Globus pallidus (tissue), 1 donor: ENCODE results near the gene OLFML2A.

Source experiments
- DNase-seq: peaks from one replicate; pipeline ENCODE4 v3.0.0-alpha.2; 2015; ENCODE audit warnings: low spot score

Gene OLFML2A

GRCh38 chr9:124778575-124779367, 1.8 kb downstream of the OLFML2A start:
- DNase-seq, result no peak

DNA sequence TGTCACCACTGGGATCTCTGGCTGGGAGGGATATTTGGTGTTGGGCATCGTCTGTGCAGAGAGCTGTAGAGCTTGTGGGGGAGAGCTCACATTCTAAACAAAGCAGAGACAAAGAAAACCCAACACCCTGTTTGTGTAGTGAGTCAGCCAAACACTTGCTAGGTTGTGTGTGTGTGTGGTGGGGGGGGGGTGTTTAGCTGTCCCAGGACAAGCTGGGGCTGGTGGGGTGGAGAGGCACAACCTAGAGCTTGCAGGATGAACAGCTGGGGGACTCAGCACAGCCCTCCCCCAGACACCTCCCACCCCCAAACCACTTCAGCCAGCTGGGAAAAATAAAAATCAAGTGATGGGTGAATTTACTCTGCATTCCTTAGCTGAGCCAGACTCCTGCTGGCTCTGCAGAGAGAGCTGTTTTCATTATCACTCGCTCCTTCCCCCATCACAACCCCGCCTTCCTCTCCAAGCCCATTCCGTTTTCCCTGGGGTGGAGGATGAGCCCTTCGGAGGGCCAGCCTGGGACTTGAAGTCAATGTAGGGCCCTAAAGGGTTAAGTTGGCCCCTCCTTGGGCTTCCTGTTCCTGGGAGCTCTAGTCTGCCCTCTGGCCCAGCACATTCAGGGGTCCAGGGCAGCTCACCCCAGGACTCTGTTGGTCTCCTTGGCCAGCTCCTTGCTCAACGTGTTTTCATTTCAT, 2.6 kb downstream of the OLFML2A start:
- DNase-seq, result no peak

- DNase-seq, result no peak
Observed at GRCh38 chr9:124780060-124780756, 3.3 kb downstream of the OLFML2A start.

GRCh38 chr9:124780757-124781151, 3.8 kb downstream of the OLFML2A start:
- DNase-seq, result no peak

DNA sequence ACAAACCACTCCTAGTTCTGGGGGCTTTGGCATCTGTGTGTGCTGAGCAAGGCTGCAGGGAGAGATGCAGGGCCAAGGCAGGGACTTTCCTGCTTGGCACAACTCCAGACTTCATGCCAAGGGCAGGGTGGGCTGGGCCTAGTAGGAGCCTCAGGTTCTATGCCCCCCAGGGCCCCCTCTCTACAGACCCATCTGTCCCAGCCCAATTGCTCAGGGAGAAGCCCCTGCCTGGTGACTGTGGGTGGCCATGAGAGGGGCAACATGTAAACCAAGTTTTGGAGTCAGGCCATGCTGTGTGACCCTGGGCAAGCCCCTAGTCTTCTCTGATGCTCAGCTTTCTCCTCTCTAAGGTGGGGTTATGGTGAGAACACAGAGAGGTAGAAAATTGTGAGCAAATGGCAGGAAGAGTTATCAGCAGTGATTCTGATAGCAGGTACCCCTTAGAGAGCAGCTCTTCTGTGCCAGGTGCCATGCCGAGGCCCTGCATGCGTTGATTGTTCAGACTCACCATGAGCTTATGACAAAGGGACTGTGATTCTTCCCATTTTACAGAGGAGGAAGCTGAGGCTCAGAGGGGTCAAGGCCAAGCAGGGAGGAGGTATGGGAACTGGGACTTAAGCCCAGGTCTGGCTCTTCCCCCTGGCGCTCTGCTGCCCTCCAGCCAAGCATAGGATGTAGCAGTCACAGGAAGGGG, 5.2 kb downstream of the OLFML2A start:
- DNase-seq, result no peak

- DNase-seq, result no peak
Observed at GRCh38 chr9:124782661-124783574, 6.0 kb downstream of the OLFML2A start.

DNA sequence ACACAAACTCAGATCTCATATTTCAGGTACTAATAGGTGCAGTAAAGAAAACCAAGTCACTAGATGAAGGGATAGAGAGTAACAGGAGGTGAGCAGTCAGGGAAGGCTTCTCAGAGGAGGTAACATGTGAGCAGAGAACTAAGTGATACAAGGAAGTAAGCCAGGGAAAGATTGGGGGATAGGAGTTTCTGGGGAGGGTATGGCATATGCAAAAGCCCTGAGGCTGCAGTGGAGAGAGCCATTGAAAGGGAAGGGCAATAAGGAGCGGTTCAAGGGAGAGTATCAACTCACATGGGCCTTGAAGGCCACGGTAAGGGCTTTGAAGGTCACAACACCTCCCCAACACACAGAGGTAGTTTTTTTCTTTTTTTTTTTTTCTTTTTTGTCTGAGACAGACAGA, 6.9 kb downstream of the OLFML2A start:
- DNase-seq, result no peak

DNA sequence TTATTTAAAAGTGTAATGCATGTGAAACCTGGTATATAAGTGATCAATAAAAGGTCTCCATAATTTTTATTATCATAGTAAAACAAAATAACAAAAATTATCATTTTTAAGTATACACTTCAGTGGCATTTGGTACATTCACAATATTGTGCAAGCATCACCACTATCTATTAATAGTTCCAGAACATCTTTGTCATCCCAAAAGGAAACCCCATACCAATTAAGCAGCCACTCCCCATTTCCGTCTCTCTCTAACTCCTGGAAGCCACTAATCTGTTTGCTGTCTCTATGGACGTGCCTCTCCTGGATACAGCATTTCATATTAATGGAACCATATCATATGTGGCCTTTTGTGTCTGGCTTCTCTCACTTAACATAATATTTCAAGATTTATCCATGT, 7.6 kb downstream of the OLFML2A start:
- DNase-seq, result no peak

- no peak for DNase-seq
Observed at GRCh38 chr9:124786881-124787573, 10.1 kb downstream of the OLFML2A start.

GRCh38 chr9:124788542-124789217, 11.7 kb downstream of the OLFML2A start:
- no peak for DNase-seq

DNA sequence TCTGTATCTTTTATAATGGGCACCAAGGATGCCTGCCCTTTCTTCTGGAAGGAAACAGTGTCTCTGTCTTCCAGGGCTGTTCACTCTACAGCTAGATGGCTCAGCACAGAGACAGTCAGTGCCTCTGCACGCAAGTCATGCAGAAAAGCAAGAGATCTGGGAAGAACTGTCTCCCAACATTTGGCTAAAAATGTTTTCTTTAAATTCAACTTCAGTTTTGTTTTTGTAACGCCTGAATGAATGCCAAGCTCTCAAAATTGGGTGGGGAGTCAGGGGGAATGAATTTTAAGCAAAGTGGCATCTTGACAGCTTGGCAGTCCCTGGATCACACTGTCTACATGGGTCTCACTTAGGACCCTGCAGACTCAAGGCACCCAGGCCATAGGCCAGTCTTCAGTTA, 12.6 kb downstream of the OLFML2A start:
- DNase-seq, result no peak

DNA sequence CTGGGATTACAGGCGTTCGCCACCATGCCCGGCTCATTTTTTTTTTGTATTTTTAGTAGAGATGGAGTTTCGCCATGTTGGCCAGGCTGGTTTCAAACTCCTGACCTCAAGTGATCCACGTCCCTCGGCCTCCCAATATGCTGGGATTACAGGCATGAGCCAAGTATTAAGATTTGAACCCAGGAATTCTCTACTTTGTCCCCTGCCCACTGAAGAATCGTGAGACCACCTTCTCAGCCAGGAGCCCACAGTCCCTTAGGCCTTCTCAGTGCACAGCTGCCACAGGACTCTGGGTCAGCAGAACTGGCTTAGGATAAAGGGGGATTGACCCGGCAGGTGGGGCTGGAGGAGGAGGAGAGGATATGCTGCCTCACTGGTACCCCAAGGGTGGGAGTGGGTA, 13.4 kb downstream of the OLFML2A start:
- DNase-seq, result no peak

- DNase-seq, result no peak
Observed at GRCh38 chr9:124790801-124791505, 14.0 kb downstream of the OLFML2A start.

- no peak for DNase-seq
Observed at GRCh38 chr9:124792257-124793014, 15.5 kb downstream of the OLFML2A start.

GRCh38 chr9:124793015-124793541, 16.1 kb downstream of the OLFML2A start:
- DNase-seq, result no peak

DNA sequence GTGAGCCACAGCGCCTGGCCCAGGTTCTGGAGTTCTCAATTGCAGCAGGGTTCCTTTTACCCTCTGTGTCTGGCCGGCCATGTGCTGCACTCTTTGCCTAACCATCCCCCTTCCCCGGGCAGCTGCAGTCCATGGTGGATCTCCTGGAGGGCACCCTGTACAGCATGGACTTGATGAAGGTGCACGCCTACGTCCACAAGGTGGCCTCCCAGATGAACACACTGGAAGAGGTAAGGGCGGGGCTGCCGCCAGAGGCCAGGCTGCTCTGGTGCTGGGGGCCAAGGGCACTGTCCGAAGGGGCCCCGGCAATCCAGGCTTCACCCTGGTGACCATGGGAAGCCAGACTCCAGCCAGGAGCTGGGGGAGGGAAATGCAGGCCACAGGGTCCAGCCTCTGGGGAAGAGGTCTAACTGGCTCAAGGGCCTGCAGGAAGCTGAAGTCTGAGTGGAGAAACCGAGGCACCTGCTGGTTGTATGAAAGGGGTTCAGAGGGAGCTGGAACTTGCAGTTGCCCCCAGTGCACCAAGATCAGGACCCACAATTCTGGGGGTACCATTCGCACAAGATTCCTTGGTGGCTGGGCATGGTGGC, 18.1 kb downstream of the OLFML2A start:
- no peak for DNase-seq

- DNase-seq, result no peak
Observed at GRCh38 chr9:124795881-124796431, 19.0 kb downstream of the OLFML2A start.
